Endodermal cell (in vitro differentiated cells): Measurements from ENCODE around the gene PHF20. TPM values are rescaled to one million over a fixed set of nuclear protein-coding genes. Genes with fewer than 3 reads are reported as not detected.

Source experiments
- DNase-seq: peaks from one replicate; pipeline ENCODE4 v3.0.0-alpha.2; 2017
- H3K27ac ChIP-seq: 2 replicates; pipeline ENCODE4 v1.5.1; 2013; ENCODE audit warnings: mild to moderate bottlenecking, low read depth, low read length, moderate library complexity
- H3K27me3 ChIP-seq: 2 replicates; pipeline ENCODE4 v1.6.1; 2013; ENCODE audit warnings: mild to moderate bottlenecking, low read length, moderate library complexity; ENCODE audit not compliant: insufficient read depth, control insufficient read depth, poor library complexity, severe bottlenecking
- H3K36me3 ChIP-seq: 2 replicates; pipeline ENCODE4 v1.7.0; 2013; ENCODE audit warnings: mild to moderate bottlenecking, low read length, moderate library complexity; ENCODE audit not compliant: control insufficient read depth, insufficient read depth
- H3K4me1 ChIP-seq: one replicate; pipeline ENCODE4 v1.7.0; 2013; ENCODE audit warnings: low read length; ENCODE audit not compliant: control insufficient read depth, insufficient read depth
- H3K4me3 ChIP-seq: 2 replicates; pipeline ENCODE4 v1.5.1; 2013; ENCODE audit warnings: mild to moderate bottlenecking, low read length, moderate library complexity
- H3K9ac ChIP-seq: 2 replicates; pipeline ENCODE4 v1.6.1; 2013; ENCODE audit warnings: mild to moderate bottlenecking, low read length, moderate library complexity; ENCODE audit not compliant: poor library complexity, severe bottlenecking; ENCODE audit errors: extremely low read depth
- H3K9me3 ChIP-seq: 2 replicates; pipeline ENCODE4 v1.6.1; 2013; ENCODE audit warnings: mild to moderate bottlenecking, low read length, moderate library complexity; ENCODE audit not compliant: control insufficient read depth
- H3K27ac Mint-ChIP-seq: 2 replicates; pipeline ENCODE4 v1.8.0; 2020; ENCODE audit warnings: mixed read lengths
- H3K27me3 Mint-ChIP-seq: 2 replicates; pipeline ENCODE4 v1.8.0; 2021; ENCODE audit warnings: mild to moderate bottlenecking, mixed read lengths; ENCODE audit not compliant: insufficient read depth
- H3K36me3 Mint-ChIP-seq: 2 replicates; pipeline ENCODE4 v1.8.0; 2020; ENCODE audit warnings: low read depth, mixed read lengths
- H3K4me1 Mint-ChIP-seq: 2 replicates; pipeline ENCODE4 v1.8.0; 2020; ENCODE audit warnings: mixed read lengths
- H3K4me3 Mint-ChIP-seq: 2 replicates; pipeline ENCODE4 v1.8.0; 2020; ENCODE audit warnings: mild to moderate bottlenecking, moderate library complexity, mixed read lengths
- H3K9me3 Mint-ChIP-seq: 2 replicates; pipeline ENCODE4 v1.8.0; 2020; ENCODE audit warnings: mild to moderate bottlenecking, mixed read lengths
- WGBS, 2 experiments: methylation state at CpG; one replicate each; pipeline versions ENCODE4 v1.1.5 to v1.1.7; 2013; ENCODE audit warnings: missing lambda C conversion rate in 2 of 2, mixed read lengths in 1 of 2; ENCODE audit not compliant: insufficient coverage in 1 of 2, insufficient read length in 1 of 2; 5-methylcytosine and 5-hydroxymethylcytosine counted together
- total RNA-seq, 2 donors: library from RNA; stranded (reverse); fragmentation: NEBNext Ultra II Directional in 1 of 2; extraction: Animal tissue kit (Norgen Biotek cat#: 25700) in 1 of 2; gene quantifications; 2 replicates in 1 of 2; 3 replicates in 1 of 2; pipeline ENCODE4 v1.2.1, GENCODE V29; 2021
- TF ChIP-seq, protein P1 (sequence below): fragments of 200-600 bp; sonication (generic); conservative IDR thresholded peaks from 2 replicates; pipeline ENCODE4 v1.5.0; 2021; ENCODE audit warnings: antibody characterized with exemption, mild to moderate bottlenecking

Gene PHF20
- total RNA-seq, 2 donors from 2014 or later: 68.1 to 78.8 TPM

DNA sequence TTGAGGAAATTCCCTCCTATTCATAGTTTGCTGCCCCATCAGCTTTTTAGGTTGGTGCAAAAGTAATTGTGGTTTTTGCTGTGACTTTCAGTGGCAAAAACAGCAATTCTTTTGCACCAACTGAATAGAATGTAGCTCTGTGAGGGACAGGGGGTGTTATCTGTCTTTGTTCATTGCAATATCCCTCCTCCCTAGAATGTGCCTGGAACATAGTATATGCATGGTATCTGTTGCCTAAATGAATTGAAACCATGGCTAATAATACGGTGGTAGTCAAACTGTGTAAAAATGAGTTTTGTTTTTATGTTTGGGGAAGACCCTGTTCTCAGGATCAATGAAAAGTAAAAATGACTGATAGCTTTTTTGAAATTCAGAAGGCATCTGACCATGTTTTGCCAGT is 137.4 kb downstream of the PHF20 start:
- DNase-seq: no peak
- no peaks in the 10 kb centered on the region for H3K9me3 ChIP-seq
- H3K36me3 ChIP-seq: peaks cover 49% of the 10 kb centered on the region
- H3K4me3 ChIP-seq: no peak overlapping the region
- H3K27me3 Mint-ChIP-seq: no peaks in the 10 kb centered on the region
- H3K4me1 ChIP-seq: peaks cover 9% of the 10 kb centered on the region
- no peak overlapping the region for H3K27ac Mint-ChIP-seq
- peaks cover 40% of the 10 kb centered on the region for H3K36me3 Mint-ChIP-seq
- H3K9ac ChIP-seq: no peak overlapping the region
- no peaks in the 10 kb centered on the region for H3K27me3 ChIP-seq
- no peak overlapping the region for H3K4me3 Mint-ChIP-seq
- no peak overlapping the region for H3K27ac ChIP-seq
- WGBS, 2 experiments: 89 to 100% methylated on average over 1 of the region's 1 CpG
- TF ChIP-seq, protein P1, sequence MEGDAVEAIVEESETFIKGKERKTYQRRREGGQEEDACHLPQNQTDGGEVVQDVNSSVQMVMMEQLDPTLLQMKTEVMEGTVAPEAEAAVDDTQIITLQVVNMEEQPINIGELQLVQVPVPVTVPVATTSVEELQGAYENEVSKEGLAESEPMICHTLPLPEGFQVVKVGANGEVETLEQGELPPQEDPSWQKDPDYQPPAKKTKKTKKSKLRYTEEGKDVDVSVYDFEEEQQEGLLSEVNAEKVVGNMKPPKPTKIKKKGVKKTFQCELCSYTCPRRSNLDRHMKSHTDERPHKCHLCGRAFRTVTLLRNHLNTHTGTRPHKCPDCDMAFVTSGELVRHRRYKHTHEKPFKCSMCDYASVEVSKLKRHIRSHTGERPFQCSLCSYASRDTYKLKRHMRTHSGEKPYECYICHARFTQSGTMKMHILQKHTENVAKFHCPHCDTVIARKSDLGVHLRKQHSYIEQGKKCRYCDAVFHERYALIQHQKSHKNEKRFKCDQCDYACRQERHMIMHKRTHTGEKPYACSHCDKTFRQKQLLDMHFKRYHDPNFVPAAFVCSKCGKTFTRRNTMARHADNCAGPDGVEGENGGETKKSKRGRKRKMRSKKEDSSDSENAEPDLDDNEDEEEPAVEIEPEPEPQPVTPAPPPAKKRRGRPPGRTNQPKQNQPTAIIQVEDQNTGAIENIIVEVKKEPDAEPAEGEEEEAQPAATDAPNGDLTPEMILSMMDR: no peak
- peaks cover 19% of the 10 kb centered on the region for H3K4me1 Mint-ChIP-seq
- no peaks in the 10 kb centered on the region for H3K9me3 Mint-ChIP-seq

DNA sequence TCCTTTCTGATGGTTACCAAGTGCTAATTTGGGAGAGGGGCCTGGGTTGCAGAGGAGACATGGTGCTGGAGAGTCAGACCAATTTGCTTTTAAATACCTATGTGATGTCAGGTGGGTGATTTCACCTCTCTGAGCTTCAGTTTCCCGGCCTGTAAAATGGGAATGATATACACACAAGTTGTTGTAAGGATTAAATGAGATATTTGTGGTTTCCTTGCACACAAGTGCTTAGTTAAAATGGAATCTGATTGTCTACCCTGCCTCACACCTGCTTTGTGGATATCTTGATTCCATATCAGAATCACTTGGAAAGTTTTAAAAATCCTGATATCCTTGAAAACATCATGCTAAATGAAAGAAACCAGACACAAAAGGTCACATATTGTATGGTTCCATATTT is 138.0 kb downstream of the PHF20 start:
- Mint-ChIP-seq H3K4me3 (no peak overlapping the region), H3K27ac (no peak overlapping the region), H3K27me3 (no peaks in the 10 kb centered on the region), H3K36me3 (peaks cover 38% of the 10 kb centered on the region), H3K4me1 (peaks cover 19% of the 10 kb centered on the region), H3K9me3 (no peaks in the 10 kb centered on the region)
- H3K36me3 ChIP-seq: peaks cover 54% of the 10 kb centered on the region
- H3K27ac ChIP-seq: no peak overlapping the region
- WGBS, 2 experiments: 88 to 100% methylated on average over 1 of the region's 1 CpG
- TF ChIP-seq, protein P1: no peak
- no peak for DNase-seq
- no peak overlapping the region for H3K4me3 ChIP-seq
- no peak overlapping the region for H3K9ac ChIP-seq
- no peaks in the 10 kb centered on the region for H3K9me3 ChIP-seq
- H3K4me1 ChIP-seq: peaks cover 9% of the 10 kb centered on the region
- H3K27me3 ChIP-seq: no peaks in the 10 kb centered on the region

DNA sequence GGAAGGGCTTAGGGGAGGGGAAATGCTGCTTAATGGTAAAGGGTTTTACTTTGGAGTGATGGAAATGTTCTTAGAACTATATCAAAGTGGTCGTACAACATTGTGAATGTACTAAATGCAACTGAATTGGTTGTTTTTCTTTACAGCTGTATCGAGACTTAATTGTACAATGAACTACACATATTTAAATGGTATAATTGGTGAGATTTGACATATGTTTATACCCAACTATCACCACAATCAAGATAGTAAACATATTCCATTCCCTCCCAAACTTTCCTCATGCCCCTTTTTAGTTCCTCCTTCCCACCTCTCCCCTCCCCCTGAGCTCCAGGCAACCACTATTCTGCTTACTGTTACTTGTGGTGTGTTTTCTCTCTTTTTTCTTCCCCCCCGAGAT is 138.4 kb downstream of the PHF20 start:
- Histone ChIP-seq H3K27me3 (no peaks in the 10 kb centered on the region), H3K9ac (no peak overlapping the region), H3K9me3 (no peaks in the 10 kb centered on the region), H3K27ac (no peak overlapping the region), H3K4me3 (no peak overlapping the region), H3K4me1 (peaks cover 9% of the 10 kb centered on the region), H3K36me3 (peaks cover 53% of the 10 kb centered on the region)
- Mint-ChIP-seq H3K4me1 (peaks cover 19% of the 10 kb centered on the region), H3K9me3 (no peaks in the 10 kb centered on the region), H3K27me3 (no peaks in the 10 kb centered on the region), H3K36me3 (peaks cover 34% of the 10 kb centered on the region), H3K27ac (no peak overlapping the region), H3K4me3 (no peak overlapping the region)
- 96% methylated on average over 2 of the region's 3 CpGs; no CpG with 5 or more reads in 1 of the 2 experiments for WGBS, 2 experiments
- no peak for DNase-seq
- TF ChIP-seq, protein P1: no peak
